ENCODE results near the gene ERCC6L2. TPM values are rescaled to one million over a fixed set of nuclear protein-coding genes. Genes with fewer than 3 reads are reported as not detected.

ERCC6L2 gene
- polyA plus RNA-seq, 4 donors, result 4.9 to 27.5 (median 9.3) TPM

DNA sequence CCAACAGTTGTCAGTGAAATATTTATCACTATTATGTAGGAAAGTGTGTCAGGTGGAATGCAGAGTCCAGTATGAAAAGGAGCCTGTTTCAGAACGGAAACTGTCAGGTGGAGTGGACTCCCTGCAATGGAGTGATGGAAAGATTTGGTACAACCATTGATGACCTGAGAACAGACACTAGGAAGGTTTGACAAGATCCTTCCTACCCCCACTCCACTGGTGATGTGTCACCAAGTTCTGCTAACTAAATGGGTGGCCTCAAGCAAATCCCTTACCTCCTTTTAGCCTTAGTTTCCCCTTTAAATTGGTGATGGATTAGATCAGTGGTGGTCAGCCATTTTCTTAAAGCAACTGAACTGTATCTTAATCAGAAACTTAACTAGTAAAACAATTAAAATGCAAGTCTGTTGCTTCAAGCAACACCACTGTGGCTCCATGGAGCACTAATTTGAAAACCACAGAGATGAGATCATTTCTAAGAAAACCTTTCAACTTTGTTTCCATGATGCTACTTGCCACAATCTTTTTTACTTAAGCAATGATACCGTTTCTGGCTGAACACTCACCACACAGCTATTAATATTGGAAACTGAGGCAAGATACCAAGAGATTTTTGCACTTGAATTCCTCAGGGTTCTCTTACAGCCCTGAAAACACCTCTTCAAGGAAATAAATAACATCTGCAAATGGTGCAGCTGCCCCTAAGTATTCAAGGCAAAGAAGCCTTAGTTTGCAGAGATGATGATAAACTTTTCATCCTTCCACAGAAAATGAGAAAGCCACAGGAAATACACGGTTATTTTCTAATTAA lies 140.6 kb downstream of the ERCC6L2 start:
- FAIRE-seq (no peak), DNase-seq (peak in 1 of 2 donors; percentile 61)
- H3K27me3 ChIP-seq (ENCODE audit: control insufficient read depth in 3 of 3, insufficient read depth in 3 of 3, low read length in 3 of 3), result peaks cover 0 to 16% (median 0%) of the 10 kb centered on the region in 3 donors
- 68 to 77% (median 74%) methylated on average over 3 of the region's 3 CpGs for WGBS, 3 donors
- peaks cover 0 to 17% (median 3%) of the 10 kb centered on the region in 3 donors for H3K36me3 ChIP-seq (ENCODE audit: control insufficient read depth in 3 of 3, insufficient read depth in 2 of 3, low read depth in 1 of 3, low read length in 3 of 3)
- peak overlapping the region in 2 of 3 donors; percentile 18 to 61 for H3K27ac ChIP-seq (ENCODE audit: low read depth in 1 of 3, low read length in 2 of 3)
- H3K4me1 ChIP-seq (ENCODE audit: control insufficient read depth in 3 of 3, insufficient read depth in 2 of 3, low read depth in 1 of 3, low read length in 2 of 3), result peaks cover 0 to 5% (median 0%) of the 10 kb centered on the region in 3 donors
- peaks cover 0 to 3% of the 10 kb centered on the region in 2 donors for H3K9me3 ChIP-seq (ENCODE audit: control insufficient read depth in 2 of 2, insufficient read depth in 1 of 2, low read depth in 1 of 2, low read length in 1 of 2)
- no peak overlapping the region for H3K4me3 ChIP-seq (ENCODE audit: low read depth in 1 of 3, low read length in 3 of 3)
